Measurements from ENCODE around the gene NRK. TPM values are rescaled to one million over a fixed set of nuclear protein-coding genes. Genes with fewer than 3 reads are reported as not detected.
"Not testable (repeated sequence)": the region's sequence is repeated elsewhere in the genome, so short reads cannot be mapped to it uniquely, and the experiment has no call there.

The NRK gene
- polyA plus RNA-seq, 1 of the 3 experiments (the other 2 are of a cell fraction), result not detected

DNA sequence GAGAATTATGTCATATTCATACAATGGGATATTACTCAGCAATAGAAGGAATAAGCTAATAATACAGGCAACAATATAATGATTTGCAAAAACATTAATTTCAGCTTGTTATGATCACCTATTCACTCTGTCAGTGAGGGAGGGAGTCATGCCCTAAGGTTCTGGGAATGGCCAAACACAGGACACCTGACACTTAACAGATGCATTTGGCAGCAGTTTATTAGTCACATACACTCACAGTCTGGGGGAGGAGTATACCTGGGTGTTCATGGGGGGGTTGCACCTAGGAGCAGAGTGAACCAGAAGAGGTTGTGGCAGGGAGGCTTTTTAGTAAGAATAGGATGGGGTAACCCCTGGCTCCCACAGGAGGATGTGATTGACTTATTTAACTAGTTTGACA is 177.9 kb downstream of the NRK start:
- H3K27ac ChIP-seq (ENCODE audit: low read depth in 2 of 2, low read length in 1 of 2), result no peak overlapping the region
- no peak overlapping the region for H3K9ac ChIP-seq
- no peak for TF ChIP-seq ELF1 (IDR thresholded peaks at IDR 0.05)
- TF ChIP-seq, protein P1, sequence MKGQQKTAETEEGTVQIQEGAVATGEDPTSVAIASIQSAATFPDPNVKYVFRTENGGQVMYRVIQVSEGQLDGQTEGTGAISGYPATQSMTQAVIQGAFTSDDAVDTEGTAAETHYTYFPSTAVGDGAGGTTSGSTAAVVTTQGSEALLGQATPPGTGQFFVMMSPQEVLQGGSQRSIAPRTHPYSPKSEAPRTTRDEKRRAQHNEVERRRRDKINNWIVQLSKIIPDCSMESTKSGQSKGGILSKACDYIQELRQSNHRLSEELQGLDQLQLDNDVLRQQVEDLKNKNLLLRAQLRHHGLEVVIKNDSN (IDR thresholded peaks at IDR 0.05; ENCODE audit: borderline replicate concordance, low read depth), result no peak
- TF ChIP-seq RAD21 (IDR thresholded peaks at IDR 0.05; ENCODE audit: low read length), result no peak
- TF ChIP-seq, protein P2, sequence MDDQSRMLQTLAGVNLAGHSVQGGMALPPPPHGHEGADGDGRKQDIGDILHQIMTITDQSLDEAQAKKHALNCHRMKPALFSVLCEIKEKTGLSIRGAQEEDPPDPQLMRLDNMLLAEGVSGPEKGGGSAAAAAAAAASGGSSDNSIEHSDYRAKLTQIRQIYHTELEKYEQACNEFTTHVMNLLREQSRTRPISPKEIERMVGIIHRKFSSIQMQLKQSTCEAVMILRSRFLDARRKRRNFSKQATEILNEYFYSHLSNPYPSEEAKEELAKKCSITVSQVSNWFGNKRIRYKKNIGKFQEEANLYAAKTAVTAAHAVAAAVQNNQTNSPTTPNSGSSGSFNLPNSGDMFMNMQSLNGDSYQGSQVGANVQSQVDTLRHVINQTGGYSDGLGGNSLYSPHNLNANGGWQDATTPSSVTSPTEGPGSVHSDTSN (IDR thresholded peaks at IDR 0.05), result no peak
- no peak for TF ChIP-seq CHD2 (IDR thresholded peaks at IDR 0.05; ENCODE audit: low read length, partially characterized antibody)
- no peak for TF ChIP-seq RFX5 (IDR thresholded peaks at IDR 0.05; ENCODE audit: low read length)
- TF ChIP-seq TEAD4 (IDR thresholded peaks at IDR 0.05; ENCODE audit: borderline replicate concordance, insufficient read depth), result no peak
- TF ChIP-seq, protein P3, sequence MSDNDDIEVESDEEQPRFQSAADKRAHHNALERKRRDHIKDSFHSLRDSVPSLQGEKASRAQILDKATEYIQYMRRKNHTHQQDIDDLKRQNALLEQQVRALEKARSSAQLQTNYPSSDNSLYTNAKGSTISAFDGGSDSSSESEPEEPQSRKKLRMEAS (IDR thresholded peaks at IDR 0.05; ENCODE audit: low read depth), result no peak
- no peak for TF ChIP-seq FOXJ3 (CRISPR knock-in tag; IDR thresholded peaks at IDR 0.05)
- TF ChIP-seq, protein P4, sequence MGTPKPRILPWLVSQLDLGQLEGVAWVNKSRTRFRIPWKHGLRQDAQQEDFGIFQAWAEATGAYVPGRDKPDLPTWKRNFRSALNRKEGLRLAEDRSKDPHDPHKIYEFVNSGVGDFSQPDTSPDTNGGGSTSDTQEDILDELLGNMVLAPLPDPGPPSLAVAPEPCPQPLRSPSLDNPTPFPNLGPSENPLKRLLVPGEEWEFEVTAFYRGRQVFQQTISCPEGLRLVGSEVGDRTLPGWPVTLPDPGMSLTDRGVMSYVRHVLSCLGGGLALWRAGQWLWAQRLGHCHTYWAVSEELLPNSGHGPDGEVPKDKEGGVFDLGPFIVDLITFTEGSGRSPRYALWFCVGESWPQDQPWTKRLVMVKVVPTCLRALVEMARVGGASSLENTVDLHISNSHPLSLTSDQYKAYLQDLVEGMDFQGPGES (IDR thresholded peaks at IDR 0.05; ENCODE audit: low read depth, low read length), result no peak
- H4K20me1 ChIP-seq (ENCODE audit: insufficient read depth), result no peaks in the 10 kb centered on the region
- no peak overlapping the region for H3K4me2 ChIP-seq
- no peaks in the 10 kb centered on the region for H3K4me1 ChIP-seq (ENCODE audit: control insufficient read depth in 1 of 2, insufficient read depth in 2 of 2, low read depth in 1 of 2, low read length in 1 of 2)
- ChIA-PET CTCF (no interaction called here), POLR2A (no interaction called here)
- no peaks in the 10 kb centered on the region for H3K36me3 ChIP-seq (replicated peaks in 1 of 2; ENCODE audit: control insufficient read depth in 1 of 2, insufficient read depth in 2 of 2, low read length in 1 of 2)
- no peaks in the 10 kb centered on the region for H3K9me3 ChIP-seq
- no peaks in the 10 kb centered on the region for H3K9me2 ChIP-seq
- H2AFZ ChIP-seq (ENCODE audit: low read depth), result no peak overlapping the region
- no peak overlapping the region for H3K4me3 ChIP-seq (ENCODE audit: low read depth in 2 of 2, low read length in 1 of 2)
- DNase-seq, result no peak
- H3F3A ChIP-seq (replicated peaks; ENCODE audit: insufficient read depth), result no peaks in the 10 kb centered on the region
- no peaks in the 10 kb centered on the region for H3K79me2 ChIP-seq (ENCODE audit: insufficient read depth)
- H3K27me3 ChIP-seq (ENCODE audit: insufficient read depth), result peaks cover 6% of the 10 kb centered on the region; the same call in 1 of the 2 replicates

DNA sequence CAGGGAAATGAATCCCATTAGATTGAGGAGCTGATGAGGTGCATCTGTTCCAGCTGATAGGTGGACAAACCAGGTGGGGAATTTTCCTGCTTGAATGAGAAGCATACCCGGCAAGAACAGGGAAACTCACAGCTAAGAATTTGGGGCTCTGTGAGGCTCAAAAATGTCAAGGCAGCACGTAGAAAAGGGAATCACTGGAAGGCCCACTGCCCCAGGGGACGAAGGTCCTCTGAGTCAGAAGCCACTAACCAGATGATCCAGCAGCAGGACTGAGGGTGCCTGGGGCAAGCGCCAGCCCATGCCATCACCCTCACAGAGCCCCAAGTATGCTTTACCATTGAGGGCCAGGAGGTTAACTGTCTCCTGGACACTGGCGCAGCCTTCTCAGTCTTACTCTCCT is 178.3 kb downstream of the NRK start:
- DNase-seq; H2AFZ ChIP-seq (ENCODE audit: low read depth); H3K4me1 ChIP-seq (ENCODE audit: control insufficient read depth in 1 of 2, insufficient read depth in 2 of 2, low read depth in 1 of 2, low read length in 1 of 2); H3K79me2 ChIP-seq (ENCODE audit: insufficient read depth); POLR2A ChIA-PET; H4K20me1 ChIP-seq (ENCODE audit: insufficient read depth); H3K27ac ChIP-seq (ENCODE audit: low read depth in 2 of 2, low read length in 1 of 2); H3K27me3 ChIP-seq (ENCODE audit: insufficient read depth); H3K4me2 ChIP-seq; CTCF ChIA-PET; H3K9me3 ChIP-seq; H3K36me3 ChIP-seq (replicated peaks in 1 of 2; ENCODE audit: control insufficient read depth in 1 of 2, insufficient read depth in 2 of 2, low read length in 1 of 2); H3K9ac ChIP-seq; H3K9me2 ChIP-seq; H3F3A ChIP-seq (replicated peaks; ENCODE audit: insufficient read depth); H3K4me3 ChIP-seq (ENCODE audit: low read depth in 2 of 2, low read length in 1 of 2): not testable (repeated sequence)
- WGBS (ENCODE audit: low lambda C conversion rate), result 9% methylated on average over 4 of the region's 5 CpGs

Data from SK-N-SH (cell line).